ENCODE measurements around the gene TEX19.

The TEX19 gene

DNA sequence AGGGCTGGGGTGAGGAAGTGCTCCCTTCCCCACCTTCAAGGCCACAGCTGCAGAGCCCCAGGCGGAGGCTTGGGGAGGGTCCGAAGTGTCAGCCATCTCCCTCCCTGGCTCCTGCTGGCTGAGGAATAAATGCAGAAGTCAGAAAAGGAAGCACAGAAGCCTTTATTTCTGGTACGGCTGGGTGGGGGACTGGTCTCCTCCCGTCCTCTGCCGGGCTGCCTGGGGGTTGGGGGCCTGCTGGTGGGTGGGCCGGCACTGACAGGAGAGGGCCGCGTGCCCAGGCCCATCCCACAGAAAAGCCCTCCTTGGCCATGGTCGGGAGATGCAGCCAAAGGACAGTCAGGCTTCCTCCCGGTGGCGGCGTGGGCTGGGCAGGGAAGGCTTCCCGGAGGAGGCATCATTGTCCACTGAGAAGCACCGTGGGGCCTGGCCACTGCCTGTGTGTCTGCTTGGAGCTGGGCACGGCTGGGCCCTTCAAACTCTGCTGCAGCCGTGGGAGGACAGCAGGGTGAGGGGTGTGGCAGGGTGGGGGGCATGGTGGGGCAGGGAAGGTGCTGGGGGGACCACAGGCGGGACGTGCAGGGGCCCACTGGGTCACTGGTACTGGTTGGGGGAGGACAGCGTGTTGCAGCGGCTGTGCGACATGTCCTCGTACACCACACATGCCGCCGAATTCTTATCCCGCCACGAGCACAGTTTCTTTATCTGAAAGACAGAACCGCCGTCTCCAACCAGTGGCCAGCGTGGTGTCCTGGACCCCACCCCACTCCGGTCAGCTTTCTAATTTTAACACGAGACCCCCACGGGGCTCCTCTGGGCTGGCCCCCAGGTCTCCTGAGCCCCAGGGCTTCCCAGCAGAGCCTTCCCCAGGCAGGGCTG is 44.1 kb upstream of the TEX19 start:
- TF ChIP-seq, protein P1, sequence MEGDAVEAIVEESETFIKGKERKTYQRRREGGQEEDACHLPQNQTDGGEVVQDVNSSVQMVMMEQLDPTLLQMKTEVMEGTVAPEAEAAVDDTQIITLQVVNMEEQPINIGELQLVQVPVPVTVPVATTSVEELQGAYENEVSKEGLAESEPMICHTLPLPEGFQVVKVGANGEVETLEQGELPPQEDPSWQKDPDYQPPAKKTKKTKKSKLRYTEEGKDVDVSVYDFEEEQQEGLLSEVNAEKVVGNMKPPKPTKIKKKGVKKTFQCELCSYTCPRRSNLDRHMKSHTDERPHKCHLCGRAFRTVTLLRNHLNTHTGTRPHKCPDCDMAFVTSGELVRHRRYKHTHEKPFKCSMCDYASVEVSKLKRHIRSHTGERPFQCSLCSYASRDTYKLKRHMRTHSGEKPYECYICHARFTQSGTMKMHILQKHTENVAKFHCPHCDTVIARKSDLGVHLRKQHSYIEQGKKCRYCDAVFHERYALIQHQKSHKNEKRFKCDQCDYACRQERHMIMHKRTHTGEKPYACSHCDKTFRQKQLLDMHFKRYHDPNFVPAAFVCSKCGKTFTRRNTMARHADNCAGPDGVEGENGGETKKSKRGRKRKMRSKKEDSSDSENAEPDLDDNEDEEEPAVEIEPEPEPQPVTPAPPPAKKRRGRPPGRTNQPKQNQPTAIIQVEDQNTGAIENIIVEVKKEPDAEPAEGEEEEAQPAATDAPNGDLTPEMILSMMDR (IDR thresholded peaks at IDR 0.05; ENCODE audit: insufficient read depth, low read depth, low read length, missing control alignments), result no peak
- no peak overlapping the region for H3K4me3 ChIP-seq (ENCODE audit: low read depth, low read length)
- no peak for DNase-seq (ENCODE audit: low read depth)

DNA sequence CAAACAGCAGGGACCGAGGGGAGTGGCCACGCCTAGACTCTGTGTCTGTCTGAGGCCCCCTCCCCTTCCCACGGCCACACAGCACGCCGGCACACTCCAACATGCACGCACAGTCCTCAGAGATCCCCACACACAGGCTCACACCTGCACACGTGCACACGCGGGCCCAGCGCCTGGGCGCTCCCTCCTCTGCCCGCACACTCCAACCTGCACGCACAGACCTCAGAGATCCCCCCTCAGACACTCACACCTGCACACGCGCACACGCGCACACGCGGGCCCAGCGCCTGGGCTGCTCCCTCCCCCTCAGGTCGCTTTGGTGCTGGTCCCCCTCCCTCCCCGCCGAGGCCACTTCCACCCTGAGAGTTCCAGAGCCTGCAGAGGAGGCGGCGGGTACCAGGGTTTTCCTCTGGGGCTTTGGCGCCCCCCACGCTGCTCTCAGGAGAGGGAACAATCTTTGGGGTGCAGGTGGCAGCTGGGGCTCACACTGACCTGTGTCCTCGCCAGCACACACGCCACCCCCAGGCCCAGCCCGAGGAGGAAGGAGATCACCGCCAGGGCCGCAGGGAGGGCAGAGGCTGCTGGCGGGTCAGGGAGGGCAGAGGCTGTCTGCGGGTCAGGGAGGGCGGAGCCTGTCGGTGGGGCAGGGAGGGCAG is 43.2 kb upstream of the TEX19 start:
- TF ChIP-seq, protein P1 (IDR thresholded peaks at IDR 0.05; ENCODE audit: insufficient read depth, low read depth, low read length, missing control alignments), result no peak
- H3K4me3 ChIP-seq (ENCODE audit: low read depth, low read length), result no peak overlapping the region
- DNase-seq (ENCODE audit: low read depth), result no peak

DNA sequence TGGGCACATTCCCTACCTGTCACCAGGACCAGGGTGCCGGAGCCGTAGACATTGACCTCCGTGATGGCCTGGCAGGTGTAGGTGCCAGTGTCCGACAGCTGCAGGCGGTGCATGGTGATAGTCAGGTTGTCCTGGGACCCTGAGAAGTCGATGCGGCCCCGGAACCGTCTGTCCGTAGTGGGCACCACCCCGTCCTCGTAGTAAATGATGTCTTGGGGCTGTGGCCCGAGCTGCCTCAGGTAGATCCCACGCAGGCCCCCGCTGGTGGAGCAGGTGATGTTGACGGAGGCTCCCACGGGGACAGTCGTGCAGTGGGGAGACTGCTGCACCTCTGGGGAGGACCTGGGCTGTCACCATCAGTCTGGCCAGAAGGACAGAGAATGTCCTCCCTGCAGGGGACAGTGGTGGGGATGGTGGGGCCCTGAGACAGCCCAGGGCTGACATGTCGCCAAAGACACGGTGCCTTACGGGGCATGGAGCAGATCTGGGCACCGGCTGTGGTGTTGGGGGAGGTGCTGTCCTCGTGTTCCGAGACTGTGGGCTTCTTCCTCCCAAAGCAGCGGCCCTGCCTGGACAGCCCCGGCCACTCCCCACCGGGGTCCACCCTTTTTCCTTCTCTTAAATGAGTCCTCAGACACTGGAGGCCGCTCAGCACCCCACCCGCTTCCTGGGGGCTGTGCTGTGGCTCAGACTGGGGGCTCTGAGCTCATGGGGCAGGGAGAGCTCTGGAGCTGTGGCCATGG is 42.2 kb upstream of the TEX19 start:
- DNase-seq (ENCODE audit: low read depth), result no peak
- TF ChIP-seq, protein P1 (IDR thresholded peaks at IDR 0.05; ENCODE audit: insufficient read depth, low read depth, low read length, missing control alignments), result no peak
- H3K4me3 ChIP-seq (ENCODE audit: low read depth, low read length), result no peak overlapping the region

DNA sequence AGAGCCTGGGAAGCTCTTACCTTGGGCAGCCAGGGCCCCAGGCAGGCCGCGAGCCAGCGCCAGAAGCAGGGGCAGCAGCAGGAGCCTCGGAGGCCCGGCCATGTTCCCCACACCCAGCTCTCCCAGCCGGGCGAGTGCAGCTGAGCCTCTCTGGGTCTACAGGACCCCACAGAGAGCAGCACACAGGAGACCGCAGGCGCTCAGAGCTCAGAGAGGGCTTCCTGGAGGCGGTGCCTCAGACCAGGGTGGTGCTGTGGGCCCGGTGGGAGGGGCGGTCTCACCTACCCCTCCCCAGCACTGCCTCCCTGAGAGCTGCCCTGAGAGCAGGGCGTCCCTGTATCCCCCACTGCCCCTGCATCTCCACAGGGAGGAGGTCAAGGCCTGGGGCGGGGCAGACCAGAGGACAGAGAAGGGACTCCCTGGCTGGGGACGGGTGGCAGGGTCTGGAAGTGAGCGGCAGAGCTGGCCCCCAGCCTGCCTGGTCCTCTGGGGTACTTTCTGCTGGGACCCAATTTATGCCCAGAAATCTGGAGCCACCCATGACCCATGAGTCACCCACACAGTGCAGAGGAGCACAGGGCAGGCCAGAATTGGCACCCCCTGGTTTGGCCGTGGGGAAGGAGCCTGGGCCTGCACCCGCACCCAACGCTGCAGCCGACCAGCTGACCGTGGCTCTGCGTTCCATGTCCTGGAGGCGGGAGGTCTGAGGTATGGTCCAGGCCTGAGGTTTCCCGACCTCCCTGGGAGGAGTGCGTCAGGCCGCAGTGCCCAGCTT is 41.5 kb upstream of the TEX19 start, which contains the start of gene CD7:
Gene CD7, minus strand, starts transcription at position 215 of the 775 bp plus-strand sequence. Its CDS starts 113 bp downstream, at position 102.
- no peak within 1 kb of the TSS for H3K4me3 ChIP-seq (ENCODE audit: low read depth, low read length)
- TF ChIP-seq, protein P1 (IDR thresholded peaks at IDR 0.05; ENCODE audit: insufficient read depth, low read depth, low read length, missing control alignments), result no peak
- DNase-seq (ENCODE audit: low read depth), result no peak

DNA sequence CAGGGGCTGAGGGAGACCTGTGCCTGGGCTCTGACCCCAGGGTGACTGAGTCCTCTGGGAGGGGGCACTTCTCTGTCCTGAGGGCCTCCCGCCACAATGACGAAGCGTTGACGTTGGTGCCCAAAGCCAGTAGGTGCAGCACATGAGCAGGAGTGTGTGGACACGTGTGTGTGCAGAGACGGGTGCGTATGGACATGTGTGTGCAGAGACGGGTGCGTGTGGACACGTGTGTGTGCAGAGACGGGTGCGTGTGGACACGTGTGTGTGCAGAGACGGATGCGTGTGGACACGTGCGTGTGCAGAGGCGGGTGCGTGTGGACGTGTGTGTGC is 40.9 kb upstream of the TEX19 start:
- DNase-seq (ENCODE audit: low read depth), result no peak
- TF ChIP-seq, protein P1 (IDR thresholded peaks at IDR 0.05; ENCODE audit: insufficient read depth, low read depth, low read length, missing control alignments), result no peak
- no peak overlapping the region for H3K4me3 ChIP-seq (ENCODE audit: low read depth, low read length)
